Activated CD4-positive, alpha-beta memory T cell treated with anti-CD3 and anti-CD28 coated beads, Interleukin-2, amount 10 ng/mL, durations not matched to agents 7 days and 5 days (primary cell): ENCODE data around the gene PPAT. TPM values are rescaled to one million over a fixed set of nuclear protein-coding genes. Genes with fewer than 3 reads are reported as not detected.
A peak's percentile ranks its signal among the peaks of the same experiment; 100 is the strongest.
"Not testable (repeated sequence)": the region's sequence is repeated elsewhere in the genome, so short reads cannot be mapped to it uniquely, and the experiment has no call there.

ENCODE experiments used
- CTCF ChIA-PET: fragments of 350-600 bp; sonication (Branson Sonifier 250); formaldehyde crosslinking; loops from one replicate; lab custom pipeline; 2021; ENCODE audit warnings: antibody characterized with exemption, inconsistent platforms; lab: Charles Lee
- POLR2A ChIA-PET: fragments of 350-600 bp; sonication (Branson Sonifier 250); formaldehyde crosslinking; loops from one replicate; lab custom pipeline; 2021; ENCODE audit warnings: antibody characterized with exemption; lab: Charles Lee
- DNase-seq: peaks from one replicate; pipeline ENCODE4 v3.0.0-alpha.2; 2020
- H3K27ac Mint-ChIP-seq: one replicate; pipeline ENCODE4 v1.8.0; 2021; ENCODE audit warnings: mild to moderate bottlenecking, mixed read lengths
- H3K27me3 Mint-ChIP-seq: one replicate; pipeline ENCODE4 v1.8.0; 2021; ENCODE audit warnings: mixed read lengths
- H3K36me3 Mint-ChIP-seq: one replicate; pipeline ENCODE4 v1.8.0; 2021; ENCODE audit warnings: low read depth, mixed read lengths
- H3K4me1 Mint-ChIP-seq: one replicate; pipeline ENCODE4 v1.8.0; 2021; ENCODE audit warnings: mixed read lengths
- H3K4me3 Mint-ChIP-seq: one replicate; pipeline ENCODE4 v1.8.0; 2021; ENCODE audit warnings: mild to moderate bottlenecking, mixed read lengths
- H3K9me3 Mint-ChIP-seq: one replicate; pipeline ENCODE4 v1.8.0; 2021; ENCODE audit warnings: mixed read lengths
- total RNA-seq, 2 experiments: library from RNA; stranded (reverse); gene quantifications; one replicate each; pipeline ENCODE4 v1.2.3, GENCODE V29; 2021

The PPAT gene
- total RNA-seq, 2 experiments from 2014 or later, result 21.6 to 22.7 TPM

GRCh38 chr4:56464581-56464980 is 29.2 kb upstream of the PPAT start:
- CTCF ChIA-PET, result interaction anchor here (0.7 to 2.5 kb wide), 5 partner anchors 8 to 374 kb away, joined by 3 to 26 read pairs (median 5); partner anchors contain the start of genes PAICS and PPAT
- POLR2A ChIA-PET, result interaction anchor here (1.1 to 2.5 kb wide), 2 partner anchors 13 to 28 kb away, joined by 3 to 53 read pairs; partner anchors contain the start of genes PAICS and PPAT

GRCh38 chr4:56463711-56464110 is 28.3 kb upstream of the PPAT start:
- ChIA-PET POLR2A (no interaction called here), CTCF (interaction anchor here (1.9 kb wide), 1 partner anchor 28 kb away, joined by 5 read pairs; the partner anchor contains the start of genes PAICS and PPAT)
- Mint-ChIP-seq H3K9me3 (no peaks in the 10 kb centered on the region), H3K27ac (no peak overlapping the region), H3K4me1 (peaks cover 36% of the 10 kb centered on the region), H3K27me3 (no peaks in the 10 kb centered on the region), H3K36me3 (peaks cover 44% of the 10 kb centered on the region), H3K4me3 (no peak overlapping the region)
- DNase-seq, result no peak

More at GRCh38 chr4:56464581-56464980, 29.2 kb upstream of the PPAT start:
- DNase-seq, result no peak
- no peak overlapping the region for H3K27ac Mint-ChIP-seq
- H3K4me1 Mint-ChIP-seq, result peaks cover 45% of the 10 kb centered on the region
- H3K36me3 Mint-ChIP-seq, result peaks cover 38% of the 10 kb centered on the region
- H3K27me3 Mint-ChIP-seq, result no peaks in the 10 kb centered on the region
- H3K9me3 Mint-ChIP-seq, result no peaks in the 10 kb centered on the region
- H3K4me3 Mint-ChIP-seq, result no peak overlapping the region

GRCh38 chr4:56462157-56462556 is 26.7 kb upstream of the PPAT start:
- H3K9me3 Mint-ChIP-seq, result no peaks in the 10 kb centered on the region
- no peak for DNase-seq
- ChIA-PET POLR2A (interaction anchor here (2.6 kb wide), 1 partner anchor 75 kb away, joined by 11 read pairs; the partner anchor contains the start of gene AASDH), CTCF (interaction anchor here (1.1 to 1.9 kb wide), 3 partner anchors 10 to 83 kb away, joined by 3 to 5 read pairs (median 3); partner anchors contain the start of genes PAICS and PPAT)
- H3K4me1 Mint-ChIP-seq, result peaks cover 28% of the 10 kb centered on the region
- H3K27me3 Mint-ChIP-seq, result no peaks in the 10 kb centered on the region
- no peak overlapping the region for H3K27ac Mint-ChIP-seq
- H3K4me3 Mint-ChIP-seq, result no peak overlapping the region
- H3K36me3 Mint-ChIP-seq, result peaks cover 50% of the 10 kb centered on the region

GRCh38 chr4:56460085-56460484 is 24.7 kb upstream of the PPAT start:
- POLR2A ChIA-PET, result interaction anchor here (1.2 to 3.4 kb wide), 4 partner anchors 16 to 73 kb away, joined by 3 to 23 read pairs (median 7); partner anchors contain the start of genes AASDH, PAICS and PPAT
- H3K36me3 Mint-ChIP-seq, result peaks cover 60% of the 10 kb centered on the region
- peak overlapping the region; percentile 24 for H3K27ac Mint-ChIP-seq
- CTCF ChIA-PET, result no interaction called here
- no peaks in the 10 kb centered on the region for H3K9me3 Mint-ChIP-seq
- peaks cover 14% of the 10 kb centered on the region for H3K4me1 Mint-ChIP-seq
- no peak for DNase-seq
- no peaks in the 10 kb centered on the region for H3K27me3 Mint-ChIP-seq
- H3K4me3 Mint-ChIP-seq, result no peak overlapping the region

- H3K27me3 Mint-ChIP-seq, result no peaks in the 10 kb centered on the region
- H3K4me3 Mint-ChIP-seq, result no peak overlapping the region
- H3K27ac Mint-ChIP-seq, result no peak overlapping the region
- H3K4me1 Mint-ChIP-seq, result peaks cover 19% of the 10 kb centered on the region
- no peak for DNase-seq
- H3K36me3 Mint-ChIP-seq, result peaks cover 75% of the 10 kb centered on the region
- no peaks in the 10 kb centered on the region for H3K9me3 Mint-ChIP-seq
- ChIA-PET POLR2A (interaction anchor here (1.7 kb wide), 1 partner anchor 15 kb away, joined by 9 read pairs; the partner anchor contains the start of genes PAICS and PPAT), CTCF (interaction anchor here (0.7 kb wide), 1 partner anchor 555 kb away, joined by 3 read pairs; no protein-coding TSS in a partner anchor)
Observed at GRCh38 chr4:56450342-56450741, 14.9 kb upstream of the PPAT start.

- H3K4me1 Mint-ChIP-seq, result peaks cover 22% of the 10 kb centered on the region
- H3K36me3 Mint-ChIP-seq, result peaks cover 75% of the 10 kb centered on the region
- POLR2A ChIA-PET, H3K27ac Mint-ChIP-seq, H3K9me3 Mint-ChIP-seq, DNase-seq, H3K4me3 Mint-ChIP-seq, H3K27me3 Mint-ChIP-seq: not testable (repeated sequence)
- CTCF ChIA-PET, result interaction anchor here (0.7 kb wide), 1 partner anchor 556 kb away, joined by 3 read pairs; no protein-coding TSS in a partner anchor
Observed at GRCh38 chr4:56449475-56449874, 14.1 kb upstream of the PPAT start.

- no peak overlapping the region for H3K4me3 Mint-ChIP-seq
- no peak for DNase-seq
- peaks cover 76% of the 10 kb centered on the region for H3K36me3 Mint-ChIP-seq
- H3K9me3 Mint-ChIP-seq, result no peaks in the 10 kb centered on the region
- no peaks in the 10 kb centered on the region for H3K27me3 Mint-ChIP-seq
- peaks cover 29% of the 10 kb centered on the region for H3K4me1 Mint-ChIP-seq
- H3K27ac Mint-ChIP-seq, result peak overlapping the region; percentile 1
- ChIA-PET CTCF (no interaction called here), POLR2A (interaction anchor here (0.9 to 1.8 kb wide), 2 partner anchors 10 to 12 kb away, joined by 4 to 7 read pairs; partner anchors contain the start of gene PAICS)
Observed at GRCh38 chr4:56448301-56448700, 12.9 kb upstream of the PPAT start.

- POLR2A ChIA-PET, result interaction anchor here (1.1 to 3.0 kb wide), 2 partner anchors 9 to 21 kb away, joined by 4 to 14 read pairs; partner anchors contain the start of genes PAICS and PPAT
- Mint-ChIP-seq H3K4me3 (no peak overlapping the region), H3K27ac (no peak overlapping the region), H3K36me3 (peaks cover 71% of the 10 kb centered on the region), H3K27me3 (no peaks in the 10 kb centered on the region), H3K9me3 (no peaks in the 10 kb centered on the region), H3K4me1 (peaks cover 43% of the 10 kb centered on the region)
- CTCF ChIA-PET, result no interaction called here
- no peak for DNase-seq
Observed at GRCh38 chr4:56445699-56446098, 10.3 kb upstream of the PPAT start.

GRCh38 chr4:56444719-56445118 is 9.3 kb upstream of the PPAT start:
- H3K9me3 Mint-ChIP-seq, result no peaks in the 10 kb centered on the region
- no peak overlapping the region for H3K4me3 Mint-ChIP-seq
- no peak overlapping the region for H3K27ac Mint-ChIP-seq
- H3K4me1 Mint-ChIP-seq, result peaks cover 50% of the 10 kb centered on the region
- POLR2A ChIA-PET, result interaction anchor here (1.0 to 3.0 kb wide), 4 partner anchors 8 to 24 kb away, joined by 3 to 14 read pairs (median 8); partner anchors contain the start of genes PAICS and PPAT
- CTCF ChIA-PET, result interaction anchor here (1.0 to 1.6 kb wide), 4 partner anchors 9 to 355 kb away, joined by 3 to 8 read pairs (median 3); partner anchors contain the start of genes PAICS and PPAT
- peaks cover 70% of the 10 kb centered on the region for H3K36me3 Mint-ChIP-seq
- DNase-seq, result no peak
- no peaks in the 10 kb centered on the region for H3K27me3 Mint-ChIP-seq

GRCh38 chr4:56440983-56441382 is 5.6 kb upstream of the PPAT start:
- POLR2A ChIA-PET, result interaction anchor here (1.2 to 2.4 kb wide), 4 partner anchors 11 to 54 kb away, joined by 4 to 9 read pairs (median 8); partner anchors contain the start of gene AASDH
- Mint-ChIP-seq H3K4me1 (peaks cover 59% of the 10 kb centered on the region), H3K36me3 (peaks cover 46% of the 10 kb centered on the region), H3K27me3 (no peaks in the 10 kb centered on the region), H3K9me3 (no peaks in the 10 kb centered on the region), H3K27ac (no peak overlapping the region), H3K4me3 (no peak overlapping the region)
- CTCF ChIA-PET, result interaction anchor here (1.7 kb wide), 1 partner anchor 54 kb away, joined by 4 read pairs; the partner anchor contains the start of gene AASDH
- DNase-seq, result no peak

- peaks cover 32% of the 10 kb centered on the region for H3K36me3 Mint-ChIP-seq
- POLR2A ChIA-PET, result interaction anchor here (1.3 to 2.4 kb wide), 2 partner anchors 30 to 51 kb away, joined by 6 to 8 read pairs; partner anchors contain the start of genes AASDH and SRP72
- H3K9me3 Mint-ChIP-seq, result no peaks in the 10 kb centered on the region
- no peaks in the 10 kb centered on the region for H3K27me3 Mint-ChIP-seq
- CTCF ChIA-PET, result no interaction called here
- H3K4me3 Mint-ChIP-seq, result no peak overlapping the region
- no peak for DNase-seq
- H3K4me1 Mint-ChIP-seq, result peaks cover 59% of the 10 kb centered on the region
- no peak overlapping the region for H3K27ac Mint-ChIP-seq
Observed at GRCh38 chr4:56438766-56439165, 3.4 kb upstream of the PPAT start.

- ChIA-PET CTCF (interaction anchor here (0.9 to 4.8 kb wide), 14 partner anchors 9 to 546 kb away, joined by 3 to 27 read pairs (median 8); partner anchors contain the start of genes AASDH, CEP135, NOA1 and SRP72), POLR2A (interaction anchor here (1.0 to 5.6 kb wide), 20 partner anchors 9 to 548 kb away, joined by 3 to 87 read pairs (median 8); partner anchors contain the start of genes AASDH, NOA1, POLR2B and REST)
- H3K36me3 Mint-ChIP-seq, result peaks cover 8% of the 10 kb centered on the region
Observed at GRCh38 chr4:56434599-56435139, 746 bp downstream of the PPAT start.

More at GRCh38 chr4:56434599-56435139, 746 bp downstream of the PPAT start:
- peak overlapping the region; percentile 99 for H3K4me3 Mint-ChIP-seq
- no peaks in the 10 kb centered on the region for H3K9me3 Mint-ChIP-seq
- H3K27me3 Mint-ChIP-seq, result no peaks in the 10 kb centered on the region
- H3K4me1 Mint-ChIP-seq, result peaks cover 51% of the 10 kb centered on the region
- peak overlapping the region; percentile 96 for H3K27ac Mint-ChIP-seq
- peak; percentile 51 for DNase-seq
